Measurements from ENCODE around the gene VSTM1. TPM values are rescaled to one million over a fixed set of nuclear protein-coding genes. Genes with fewer than 3 reads are reported as not detected.

VSTM1 gene
- total and polyA plus RNA-seq, 12 donors, result 0.33 to 0.60 TPM; not detected in 10

DNA sequence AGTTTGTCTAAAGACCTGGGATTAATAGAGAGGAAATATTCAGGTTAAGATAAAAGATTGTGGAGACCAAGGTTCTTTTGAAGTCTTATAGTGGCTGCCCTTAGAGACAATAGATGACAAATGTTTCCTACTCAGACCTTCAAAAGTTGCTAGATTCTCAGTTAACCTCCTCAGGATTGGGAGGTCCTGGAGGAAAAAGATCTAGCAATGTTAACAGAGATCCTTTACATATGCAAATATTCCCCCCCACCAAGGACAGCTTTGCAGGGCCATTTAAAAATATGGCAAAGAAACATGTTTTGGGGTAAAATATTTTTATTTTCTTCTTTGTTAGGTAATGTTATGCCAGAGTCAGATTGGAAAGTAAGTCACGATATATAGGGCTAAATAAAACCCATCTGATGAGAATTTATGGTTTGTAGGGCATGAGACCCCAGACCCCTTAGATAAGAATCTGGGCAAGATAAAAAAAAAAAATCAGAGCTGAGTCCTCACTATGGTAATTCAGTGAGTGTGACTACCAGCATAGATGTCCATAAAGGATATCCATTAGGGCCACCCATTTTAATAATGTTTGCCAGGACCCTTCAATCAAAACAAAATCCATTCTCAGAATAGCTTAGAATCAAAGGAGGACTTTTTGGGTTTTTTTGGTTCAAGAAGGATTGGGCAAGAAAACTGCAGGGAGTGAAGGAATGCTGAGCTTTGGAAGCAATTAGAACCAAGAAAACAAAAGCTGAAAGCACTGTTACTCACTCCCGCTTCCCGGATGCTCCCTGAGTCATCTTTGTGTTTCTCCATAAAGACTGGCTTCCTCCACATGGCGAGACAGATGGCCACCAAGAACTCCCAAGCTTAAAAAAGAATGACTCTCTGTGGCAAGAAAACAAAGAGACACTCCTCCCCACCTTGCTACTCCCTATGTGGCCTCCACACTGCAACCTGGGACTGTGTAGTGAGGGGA, 28.2 kb downstream of the VSTM1 start:
- Histone ChIP-seq H3K4me3 (no peak overlapping the region), H3K27ac (peak overlapping the region in 1 of 10 donors; percentile 3), H3K9me3 (peaks cover 0 to 3% (median 0%) of the 10 kb centered on the region in 11 donors), H3K4me1 (peaks cover 0 to 6% (median 0%) of the 10 kb centered on the region in 9 donors), H3K27me3 (peaks cover 0 to 40% (median 9%) of the 10 kb centered on the region in 7 donors), H3K36me3 (no peaks in the 10 kb centered on the region)
- WGBS, 2 donors, result 50 to 54% methylated on average over 4 of the region's 4 CpGs
- ATAC-seq (no peak), DNase-seq (no peak)
- TF ChIP-seq, protein P1, sequence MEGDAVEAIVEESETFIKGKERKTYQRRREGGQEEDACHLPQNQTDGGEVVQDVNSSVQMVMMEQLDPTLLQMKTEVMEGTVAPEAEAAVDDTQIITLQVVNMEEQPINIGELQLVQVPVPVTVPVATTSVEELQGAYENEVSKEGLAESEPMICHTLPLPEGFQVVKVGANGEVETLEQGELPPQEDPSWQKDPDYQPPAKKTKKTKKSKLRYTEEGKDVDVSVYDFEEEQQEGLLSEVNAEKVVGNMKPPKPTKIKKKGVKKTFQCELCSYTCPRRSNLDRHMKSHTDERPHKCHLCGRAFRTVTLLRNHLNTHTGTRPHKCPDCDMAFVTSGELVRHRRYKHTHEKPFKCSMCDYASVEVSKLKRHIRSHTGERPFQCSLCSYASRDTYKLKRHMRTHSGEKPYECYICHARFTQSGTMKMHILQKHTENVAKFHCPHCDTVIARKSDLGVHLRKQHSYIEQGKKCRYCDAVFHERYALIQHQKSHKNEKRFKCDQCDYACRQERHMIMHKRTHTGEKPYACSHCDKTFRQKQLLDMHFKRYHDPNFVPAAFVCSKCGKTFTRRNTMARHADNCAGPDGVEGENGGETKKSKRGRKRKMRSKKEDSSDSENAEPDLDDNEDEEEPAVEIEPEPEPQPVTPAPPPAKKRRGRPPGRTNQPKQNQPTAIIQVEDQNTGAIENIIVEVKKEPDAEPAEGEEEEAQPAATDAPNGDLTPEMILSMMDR (IDR thresholded peaks at IDR 0.05), result no peak
- intact Hi-C loops (cut with DNase I), result no loop called here

- Histone ChIP-seq H3K27ac (no peak overlapping the region), H3K36me3 (no peaks in the 10 kb centered on the region), H3K9me3 (no peaks in the 10 kb centered on the region), H3K4me3 (peak overlapping the region in 3 of 10 donors; percentile 11 to 17 (median 16)), H3K4me1 (peaks cover 0 to 13% (median 0%) of the 10 kb centered on the region in 9 donors), H3K27me3 (peaks cover 0 to 29% (median 16%) of the 10 kb centered on the region in 7 donors)
- DNase-seq (no peak), ATAC-seq (no peak)
- WGBS, 2 donors, result 39 to 43% methylated on average over 13 of the region's 13 CpGs
- intact Hi-C loops (cut with DNase I), result loop anchor here in 2 of 10 donors (2.0 to 5.0 kb wide), 2 partner anchors 222 to 239 kb away; no protein-coding TSS in a partner anchor
- TF ChIP-seq, protein P1 (IDR thresholded peaks at IDR 0.05), result peak in 7 of 9 donors; percentile 13 to 50 (median 32)
Measured at GRCh38 chr19:54030895-54031586, 32.7 kb downstream of the VSTM1 start.

- TF ChIP-seq, protein P1 (IDR thresholded peaks at IDR 0.05), result peak in 8 of 9 donors; percentile 35 to 63 (median 57)
- intact Hi-C loops (cut with DNase I), result loop anchor here in 6 of 10 donors (1.0 to 10.0 kb wide), 6 partner anchors 185 to 238 kb away; no protein-coding TSS in a partner anchor
- Histone ChIP-seq H3K4me1 (peaks cover 0 to 8% (median 0%) of the 10 kb centered on the region in 9 donors), H3K27me3 (peaks cover 0 to 30% (median 16%) of the 10 kb centered on the region in 7 donors), H3K9me3 (no peaks in the 10 kb centered on the region), H3K27ac (no peak overlapping the region), H3K36me3 (no peaks in the 10 kb centered on the region), H3K4me3 (no peak overlapping the region)
- ATAC-seq (peak in 2 of 8 donors; percentile 38 to 49), DNase-seq (peak; percentile 28 to 34)
- WGBS, 2 donors, result 38 to 45% methylated on average over 9 of the region's 9 CpGs
Measured at GRCh38 chr19:54029930-54030490, 33.7 kb downstream of the VSTM1 start.

DNA sequence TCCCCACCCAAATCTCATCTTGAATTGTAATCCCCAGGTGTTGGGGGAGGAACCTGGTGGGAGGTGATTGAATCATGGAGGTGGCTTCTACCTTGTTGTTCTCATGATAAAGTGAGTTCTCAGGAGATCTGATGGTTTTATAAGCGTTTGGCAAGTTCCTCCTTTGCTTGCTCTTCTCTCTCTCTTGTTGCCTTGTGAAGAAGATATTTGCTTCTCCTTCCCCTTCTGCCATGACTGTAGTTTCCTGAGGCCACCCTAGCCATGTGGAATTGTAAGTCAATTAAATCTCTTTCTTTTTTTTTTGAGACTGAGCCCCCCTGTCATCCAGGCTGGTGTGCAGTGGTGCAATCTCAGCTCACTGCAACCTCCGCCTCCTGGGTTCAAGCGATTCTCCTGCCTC, 34.4 kb downstream of the VSTM1 start:
- H3K36me3 ChIP-seq, result no peaks in the 10 kb centered on the region
- H3K27me3 ChIP-seq, result peaks cover 0 to 37% (median 19%) of the 10 kb centered on the region in 7 donors
- no peak overlapping the region for H3K4me3 ChIP-seq
- no peaks in the 10 kb centered on the region for H3K9me3 ChIP-seq
- no peak for DNase-seq
- H3K27ac ChIP-seq, result no peak overlapping the region
- peaks cover 0 to 7% (median 0%) of the 10 kb centered on the region in 9 donors for H3K4me1 ChIP-seq
- ATAC-seq, result no peak
- intact Hi-C loops (cut with DNase I), result loop anchor here in 4 of 10 donors (1.0 to 10.0 kb wide), 4 partner anchors 184 to 224 kb away; no protein-coding TSS in a partner anchor
- TF ChIP-seq, protein P1 (IDR thresholded peaks at IDR 0.05), result no peak
- WGBS, 2 donors, result 76 to 81% methylated on average over 3 of the region's 3 CpGs

Measured in heart right ventricle (tissue), 16 donors.